ENCODE measurements around the gene SCYGR8.

DNA sequence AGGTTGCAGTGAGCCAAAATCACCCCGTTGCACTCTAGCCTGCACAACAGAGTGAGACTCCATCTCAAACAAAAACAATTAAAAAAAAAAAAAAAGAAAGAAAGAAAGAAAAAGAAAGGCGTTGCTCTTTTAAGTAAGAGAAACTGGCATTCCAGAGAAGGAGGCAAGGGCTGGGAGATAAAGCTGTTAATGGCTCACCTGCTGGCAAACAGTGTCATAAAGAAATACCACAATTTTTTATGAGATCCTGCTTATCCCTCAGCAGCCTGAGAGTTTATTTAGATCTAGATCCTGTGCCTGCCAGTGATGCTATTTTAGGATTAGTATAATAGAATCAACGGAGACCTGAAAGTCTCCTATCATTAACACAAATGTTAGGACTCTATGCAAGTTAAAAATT lies 44.1 kb upstream of the SCYGR8 start:
- no peak for TF ChIP-seq ARNT (IDR thresholded peaks at IDR 0.05)
- no peak for TF ChIP-seq ZNF384 (IDR thresholded peaks at IDR 0.05)
- no peak for TF ChIP-seq TARDBP (IDR thresholded peaks at IDR 0.05)
- no peak for TF ChIP-seq SP1 (IDR thresholded peaks at IDR 0.05)
- TF ChIP-seq FOXA1 (IDR thresholded peaks at IDR 0.05): no peak
- TF ChIP-seq SUZ12 (IDR thresholded peaks at IDR 0.05): no peak
- TF ChIP-seq HDGF (IDR thresholded peaks at IDR 0.05; ENCODE audit: borderline replicate concordance): no peak
- TF ChIP-seq FOXM1 (IDR thresholded peaks at IDR 0.05; ENCODE audit: borderline replicate concordance): no peak
- no peak for TF ChIP-seq ELF4 (IDR thresholded peaks at IDR 0.05)
- TF ChIP-seq, protein P1, sequence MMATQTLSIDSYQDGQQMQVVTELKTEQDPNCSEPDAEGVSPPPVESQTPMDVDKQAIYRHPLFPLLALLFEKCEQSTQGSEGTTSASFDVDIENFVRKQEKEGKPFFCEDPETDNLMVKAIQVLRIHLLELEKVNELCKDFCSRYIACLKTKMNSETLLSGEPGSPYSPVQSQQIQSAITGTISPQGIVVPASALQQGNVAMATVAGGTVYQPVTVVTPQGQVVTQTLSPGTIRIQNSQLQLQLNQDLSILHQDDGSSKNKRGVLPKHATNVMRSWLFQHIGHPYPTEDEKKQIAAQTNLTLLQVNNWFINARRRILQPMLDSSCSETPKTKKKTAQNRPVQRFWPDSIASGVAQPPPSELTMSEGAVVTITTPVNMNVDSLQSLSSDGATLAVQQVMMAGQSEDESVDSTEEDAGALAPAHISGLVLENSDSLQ (IDR thresholded peaks at IDR 0.05): no peak
- TF ChIP-seq BHLHE40 (IDR thresholded peaks at IDR 0.05; ENCODE audit: borderline replicate concordance): no peak
- no peak for TF ChIP-seq NFRKB (IDR thresholded peaks at IDR 0.05)
- no peak for TF ChIP-seq LEF1 (IDR thresholded peaks at IDR 0.05; ENCODE audit: borderline replicate concordance)
- TF ChIP-seq FOXK2 (IDR thresholded peaks at IDR 0.05): no peak
